Thyroid gland (tissue), 4 donors: ENCODE data around the gene CNTN3.

ENCODE experiments used
- CTCF ChIP-seq, 6 experiments: fragments of 200-600 bp in 3 of 6; fragments of 450-650 bp in 3 of 6; sonication (generic) in 3 of 6; IDR thresholded peaks; one replicate each; pipeline ENCODE4 v1.5.1; 2016 to 2019; ENCODE audit warnings: antibody characterized with exemption in 6 of 6, mild to moderate bottlenecking in 2 of 6, inconsistent platforms in 1 of 6, moderate library complexity in 1 of 6
- POLR2A ChIP-seq, 2 donors: fragments of 450-650 bp; IDR thresholded peaks; one replicate each; pipeline ENCODE4 v1.6.1; 2017; ENCODE audit warnings: antibody characterized with exemption in 2 of 2, mild to moderate bottlenecking in 2 of 2, moderate library complexity in 1 of 2

- TF ChIP-seq POLR2A (IDR thresholded peaks at IDR 0.05) (no peak), CTCF (IDR thresholded peaks at IDR 0.05) (no peak)
These were observed 22.5 kb upstream of the CNTN3 start for GRCh38 chr3:74636981-74637380.
